Thyroid gland (tissue), 4 donors: ENCODE measurements around the gene WFIKKN1. TPM values are rescaled to one million over a fixed set of nuclear protein-coding genes. Genes with fewer than 3 reads are reported as not detected.

Source experiments
- DNase-seq, 2 donors: peaks; one replicate each; pipeline ENCODE4 v3.0.0-alpha.2; 2019
- H3K27ac ChIP-seq, 3 donors: fragments of 200-600 bp; sonication (generic); 1 replicate in 2 of 3; 2 replicates in 1 of 3; pipeline ENCODE4 v1.5.1; 2016 to 2019; ENCODE audit warnings: mild to moderate bottlenecking in 1 of 3, moderate library complexity in 1 of 3
- H3K27me3 ChIP-seq: fragments of 200-600 bp; sonication (generic); one replicate; pipeline ENCODE4 v1.5.1; 2019
- H3K36me3 ChIP-seq, 2 donors: fragments of 200-600 bp; sonication (generic); one replicate each; pipeline ENCODE4 v1.5.1; 2016 to 2019
- H3K4me1 ChIP-seq, 2 donors: fragments of 200-600 bp; sonication (generic); one replicate each; pipeline ENCODE4 v1.5.1; 2017 to 2019
- H3K4me3 ChIP-seq, 3 donors: fragments of 200-600 bp; sonication (generic); replicated peaks in 1 of 3; 1 replicate in 2 of 3; 2 replicates in 1 of 3; pipeline ENCODE4 v1.5.1; 2016; ENCODE audit warnings: mild to moderate bottlenecking in 1 of 3
- H3K9me3 ChIP-seq: fragments of 200-600 bp; sonication (generic); one replicate; pipeline ENCODE4 v1.5.1; 2017
- CTCF ChIP-seq, 6 experiments: fragments of 200-600 bp in 3 of 6; fragments of 450-650 bp in 3 of 6; sonication (generic) in 3 of 6; IDR thresholded peaks; one replicate each; pipeline ENCODE4 v1.5.1; 2016 to 2019; ENCODE audit warnings: antibody characterized with exemption in 6 of 6, mild to moderate bottlenecking in 2 of 6, inconsistent platforms in 1 of 6, moderate library complexity in 1 of 6
- POLR2A ChIP-seq, 2 donors: fragments of 450-650 bp; IDR thresholded peaks; one replicate each; pipeline ENCODE4 v1.6.1; 2017; ENCODE audit warnings: antibody characterized with exemption in 2 of 2, mild to moderate bottlenecking in 2 of 2, moderate library complexity in 1 of 2
- WGBS, 2 donors: methylation state at CpG; one replicate each; pipeline ENCODE4 v1.1.5; 2017; 5-methylcytosine and 5-hydroxymethylcytosine counted together
- intact Hi-C: fragments of 100-400 bp; cut with DNase I; formaldehyde crosslinking; loops from one replicate; pipeline ENCODE4 v1.15.1; 2023
- total RNA-seq, 4 donors: library from RNA; depleted of rRNA; stranded (reverse); fragments of >200 nt; gene quantifications; one replicate each; pipeline ENCODE4 v1.2.3, GENCODE V29; 2016

Gene WFIKKN1
- total RNA-seq, 4 donors from 2014 or later: 0.13 to 1.8 (median 0.77) TPM

- no peak overlapping the region for H3K4me3 ChIP-seq
- intact Hi-C loops: loop anchor here (5.0 kb wide), 1 partner anchor 40 kb away; the partner anchor contains the start of gene RAB40C
- H3K36me3 ChIP-seq: peaks cover 0 to 8% of the 10 kb centered on the region in 2 donors
- H3K9me3 ChIP-seq: no peaks in the 10 kb centered on the region
- DNase-seq: no peak
- H3K4me1 ChIP-seq: peaks cover 16 to 29% of the 10 kb centered on the region in 2 donors
- 96 to 100% methylated on average over 12 to 30 of the region's 67 CpGs for WGBS, 2 donors
- H3K27me3 ChIP-seq: no peaks in the 10 kb centered on the region
- H3K27ac ChIP-seq: no peak overlapping the region
- no peak for TF ChIP-seq CTCF (IDR thresholded peaks at IDR 0.05)
- no peak for TF ChIP-seq POLR2A (IDR thresholded peaks at IDR 0.05)
Observed at GRCh38 chr16:632486-633335, 1.9 kb downstream of the WFIKKN1 start.

- Histone ChIP-seq H3K36me3 (peaks cover 0 to 8% of the 10 kb centered on the region in 2 donors), H3K27ac (no peak overlapping the region), H3K9me3 (no peaks in the 10 kb centered on the region), H3K4me3 (no peak overlapping the region), H3K27me3 (no peaks in the 10 kb centered on the region), H3K4me1 (peaks cover 19 to 33% of the 10 kb centered on the region in 2 donors)
- DNase-seq: no peak
- intact Hi-C loops: loop anchor here (5.0 kb wide), 1 partner anchor 41 kb away; the partner anchor contains the start of gene RAB40C
- no peak for TF ChIP-seq POLR2A (IDR thresholded peaks at IDR 0.05)
- TF ChIP-seq CTCF (IDR thresholded peaks at IDR 0.05): no peak
- WGBS, 2 donors: 98% methylated on average over 44 to 62 of the region's 74 CpGs
Observed at GRCh38 chr16:633336-634050, 2.7 kb downstream of the WFIKKN1 start.

- no peaks in the 10 kb centered on the region for H3K9me3 ChIP-seq
- peaks cover 19 to 33% of the 10 kb centered on the region in 2 donors for H3K4me1 ChIP-seq
- no peaks in the 10 kb centered on the region for H3K27me3 ChIP-seq
- WGBS, 2 donors: 90 to 93% methylated on average over 5 to 21 of the region's 22 CpGs
- H3K4me3 ChIP-seq: no peak overlapping the region
- H3K27ac ChIP-seq: no peak overlapping the region
- no peak for DNase-seq
- TF ChIP-seq CTCF (IDR thresholded peaks at IDR 0.05) (no peak), POLR2A (IDR thresholded peaks at IDR 0.05) (no peak)
- intact Hi-C loops: loop anchor here (5.0 kb wide), 1 partner anchor 42 kb away; the partner anchor contains the start of gene RAB40C
- H3K36me3 ChIP-seq: peaks cover 0 to 8% of the 10 kb centered on the region in 2 donors
Observed at GRCh38 chr16:634051-634670, 3.4 kb downstream of the WFIKKN1 start.

GRCh38 chr16:634996-635395, 4.2 kb downstream of the WFIKKN1 start:
- no peak for TF ChIP-seq POLR2A (IDR thresholded peaks at IDR 0.05)
- no peak for TF ChIP-seq CTCF (IDR thresholded peaks at IDR 0.05)
- H3K4me1 ChIP-seq: peaks cover 19 to 33% of the 10 kb centered on the region in 2 donors
- intact Hi-C loops: loop anchor here (5.0 kb wide), 1 partner anchor 43 kb away; the partner anchor contains the start of gene RAB40C

More at GRCh38 chr16:634996-635395, 4.2 kb downstream of the WFIKKN1 start:
- Histone ChIP-seq H3K4me3 (peak overlapping the region in 1 of 3 donors; percentile 96), H3K36me3 (peaks cover 0 to 8% of the 10 kb centered on the region in 2 donors), H3K27me3 (no peaks in the 10 kb centered on the region), H3K27ac (no peak overlapping the region), H3K9me3 (no peaks in the 10 kb centered on the region)
- WGBS, 2 donors: 88 to 95% methylated on average over 4 to 6 of the region's 7 CpGs
- DNase-seq: no peak
